GM18502 (cell line): Measurements from ENCODE around the gene ZRANB1.

Experiments used
- ATAC-seq: cut with Tn5 transposase; IDR thresholded peaks from one replicate; pipeline ENCODE4 v1.9.1; 2021; ENCODE audit warnings: mild to moderate bottlenecking; ENCODE audit not compliant: unreplicated experiment, poor library complexity

ZRANB1 gene

GRCh38 chr10:125003146-125003900, 61.4 kb downstream of the ZRANB1 start:
- no peak for ATAC-seq

DNA sequence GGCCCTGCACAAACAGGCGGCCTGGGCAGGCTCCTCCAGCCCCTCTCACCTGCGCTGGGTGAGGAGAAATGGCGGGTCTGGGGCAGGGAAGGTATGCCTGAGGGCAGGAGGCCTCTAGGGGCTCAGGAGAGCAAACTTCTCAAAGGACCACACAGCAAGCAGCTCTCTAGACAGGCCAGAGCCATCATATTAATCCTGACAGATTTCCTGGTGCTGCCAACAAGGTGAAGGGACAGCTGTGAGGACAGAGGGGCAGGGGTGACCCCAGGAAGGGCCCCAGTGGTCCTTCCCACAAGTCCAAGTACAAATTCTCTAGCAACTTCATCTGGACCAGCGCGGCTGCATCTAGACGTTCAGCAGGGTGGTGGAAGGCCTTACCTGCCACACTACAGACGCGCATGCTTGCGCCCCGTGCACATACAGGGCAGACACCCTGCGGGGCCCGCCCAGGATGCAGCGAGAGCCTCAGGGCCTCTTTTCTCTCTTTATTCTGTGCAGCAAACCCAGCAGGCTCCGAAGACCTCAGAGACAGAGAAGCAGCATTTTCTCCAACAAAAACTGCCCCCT, 62.1 kb downstream of the ZRANB1 start:
- ATAC-seq, result no peak

GRCh38 chr10:125004571-125005311, 62.8 kb downstream of the ZRANB1 start:
- ATAC-seq, result no peak

DNA sequence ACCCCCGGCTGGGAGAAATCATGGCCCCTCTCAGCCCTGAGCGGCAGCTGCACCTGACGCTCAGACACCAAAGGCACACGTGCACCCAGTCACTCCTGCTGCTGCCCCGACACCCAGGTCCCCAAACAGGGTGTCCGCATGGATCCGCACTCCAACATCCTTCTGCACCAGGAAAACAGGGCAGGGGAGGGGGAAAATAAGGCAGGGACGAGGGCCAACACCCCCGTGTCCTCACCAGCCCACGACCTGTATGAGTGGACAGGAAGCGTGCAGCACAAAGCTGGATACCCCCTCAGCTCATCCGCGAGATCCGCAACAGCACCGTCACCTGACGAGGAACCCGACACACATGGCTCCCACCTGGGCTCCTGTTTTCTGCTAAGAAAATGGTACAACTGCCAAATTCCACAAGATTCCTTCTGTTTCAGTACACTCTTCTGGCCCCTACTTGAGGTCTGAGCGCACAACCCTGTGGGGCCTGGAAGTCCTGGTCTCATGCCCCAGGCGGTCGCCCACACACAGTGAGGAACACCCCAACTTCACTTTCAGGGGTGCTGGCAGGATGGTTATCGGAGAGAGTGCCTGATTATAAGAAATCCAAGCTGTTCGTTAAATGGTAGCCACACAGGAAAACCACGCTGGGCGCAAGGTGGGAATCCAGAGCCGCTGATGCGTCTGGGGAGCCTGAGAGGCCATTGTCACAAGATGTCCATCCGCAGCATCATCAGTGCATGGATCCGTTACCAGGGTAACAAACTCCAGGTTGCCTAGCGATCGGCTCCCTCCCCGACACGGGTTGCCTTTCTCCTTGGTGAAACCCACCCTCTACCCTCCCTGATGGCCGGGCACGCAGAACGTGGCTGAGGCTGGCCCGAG, 63.6 kb downstream of the ZRANB1 start:
- no peak for ATAC-seq

GRCh38 chr10:125006188-125006680, 64.3 kb downstream of the ZRANB1 start:
- ATAC-seq, result no peak

DNA sequence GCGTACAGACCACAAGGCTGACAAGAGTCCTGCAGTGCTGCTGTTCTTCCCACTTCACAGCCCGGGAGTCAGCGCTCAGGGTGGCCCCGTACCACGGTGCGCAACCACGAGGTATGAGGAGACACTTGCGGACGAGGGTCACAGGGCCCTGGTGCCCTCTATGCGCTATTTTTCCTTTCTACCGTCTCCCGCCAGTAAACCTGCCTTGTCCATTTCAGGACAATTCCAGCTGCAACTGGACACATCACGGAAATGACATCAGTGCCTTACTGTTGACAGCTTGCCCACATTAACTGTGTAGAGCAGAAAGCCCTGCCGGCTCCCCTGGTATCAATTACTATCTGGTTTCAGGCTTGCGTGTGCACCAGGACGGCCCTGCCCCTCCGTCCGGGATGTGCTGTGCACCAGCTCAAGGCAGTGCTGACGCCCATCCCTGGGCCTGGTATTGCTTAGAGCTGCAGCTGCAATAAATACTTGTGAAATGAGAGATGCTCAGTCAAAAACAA, 65.1 kb downstream of the ZRANB1 start:
- no peak for ATAC-seq

DNA sequence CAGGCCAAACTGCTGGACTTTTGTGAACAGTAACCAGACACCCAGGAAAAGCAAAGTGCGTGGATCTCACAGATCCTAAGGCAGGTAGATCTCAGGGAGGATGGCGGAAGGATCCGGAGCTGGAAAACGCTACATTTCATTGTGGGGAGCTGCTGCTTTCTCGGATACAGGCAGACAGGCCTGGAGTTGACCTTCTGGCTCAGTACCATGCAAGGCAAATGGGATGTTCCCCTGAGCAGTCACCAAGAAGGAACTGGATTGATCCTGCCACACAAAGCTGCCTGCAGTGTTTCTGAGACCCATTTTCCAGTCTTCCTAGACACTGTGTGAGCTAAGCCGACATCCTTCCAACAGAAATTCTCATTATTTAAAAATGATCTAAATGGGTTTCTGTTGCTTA, 65.5 kb downstream of the ZRANB1 start:
- no peak for ATAC-seq

DNA sequence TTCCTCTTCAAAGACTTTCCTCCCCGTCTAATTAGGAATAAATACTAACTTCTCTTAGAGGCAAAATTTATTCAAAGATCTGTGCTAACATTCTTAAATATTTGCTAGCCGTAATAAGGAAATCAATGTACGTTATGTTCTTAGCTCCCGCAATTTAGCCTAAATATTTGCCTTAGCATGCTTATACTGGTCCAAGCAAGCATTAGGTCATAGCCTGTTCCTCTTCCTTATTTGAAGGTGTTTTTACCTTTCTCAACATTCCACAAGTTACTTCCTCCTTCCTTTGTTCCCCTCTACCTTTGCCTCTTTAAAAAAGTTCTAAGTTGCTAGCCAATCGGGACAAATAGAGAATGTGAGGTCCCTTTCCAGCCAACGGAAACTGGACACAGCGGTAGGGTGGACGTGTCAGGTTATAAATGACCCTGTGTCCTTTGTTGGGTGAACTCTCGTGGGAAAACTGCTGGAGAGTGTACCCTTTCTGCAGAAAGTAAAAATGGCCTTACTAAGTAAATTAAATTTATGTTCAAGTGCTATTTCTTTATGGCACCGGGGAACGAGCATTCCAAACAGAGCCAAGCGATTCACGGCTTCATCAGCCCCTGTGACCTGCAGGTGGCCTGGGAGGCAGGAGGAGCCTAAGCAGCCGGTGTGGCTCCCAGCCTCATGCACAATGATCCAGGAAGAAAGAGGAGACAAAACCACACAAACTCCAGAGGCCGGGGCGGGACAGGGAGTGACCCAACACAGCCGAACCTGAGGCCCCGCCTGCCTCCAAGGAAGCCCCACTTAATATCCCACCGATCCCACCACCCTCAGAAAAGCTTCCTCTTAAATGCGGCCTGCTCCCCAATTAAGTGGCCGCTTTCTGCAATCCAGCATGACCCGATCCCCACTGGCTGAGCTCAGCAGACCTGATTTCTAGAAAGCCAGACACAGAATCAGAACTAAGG, 67.0 kb downstream of the ZRANB1 start:
- no peak for ATAC-seq

DNA sequence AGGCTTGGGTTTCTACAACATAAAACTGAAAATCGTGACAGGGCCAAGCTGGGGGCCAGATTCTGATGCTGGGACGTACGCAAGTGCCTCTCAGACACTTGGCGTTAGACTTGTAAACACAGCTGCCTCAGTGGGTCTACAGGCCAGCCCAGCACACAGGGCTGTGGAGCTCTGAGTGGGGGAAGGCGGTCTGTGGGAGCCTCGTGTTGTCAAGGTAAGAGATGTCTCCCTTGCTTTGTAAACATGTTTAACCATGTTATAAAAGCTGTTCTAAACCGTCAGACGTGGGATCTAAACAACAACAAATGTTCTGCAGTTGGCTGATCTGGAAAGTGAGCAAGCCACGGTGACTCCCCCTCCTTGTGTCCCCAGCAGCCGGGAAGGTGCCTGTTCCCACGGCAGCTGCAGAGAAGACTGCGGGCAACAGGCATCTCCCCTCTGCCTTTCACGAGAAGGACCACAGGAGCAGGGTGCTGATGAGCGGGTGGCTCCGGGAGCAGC, 67.8 kb downstream of the ZRANB1 start:
- ATAC-seq, result no peak

DNA sequence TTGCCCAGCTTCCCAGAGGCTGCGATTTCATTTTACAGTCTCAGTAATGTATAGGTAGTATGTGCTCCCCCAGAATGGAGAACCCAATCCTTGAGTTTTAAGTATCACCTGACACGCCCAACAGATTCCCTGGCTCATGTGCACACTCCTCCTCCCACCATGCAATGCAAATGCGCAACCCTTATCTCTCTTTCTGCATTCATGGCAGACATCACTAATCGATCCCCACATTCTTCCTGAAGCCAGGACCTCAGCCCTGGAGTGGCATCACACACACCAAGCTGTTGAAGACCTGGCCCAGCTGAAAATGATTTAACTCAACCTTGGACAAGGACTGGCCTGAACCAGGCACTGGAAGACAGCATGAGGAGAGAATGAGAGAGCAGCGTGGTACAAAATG, 68.4 kb downstream of the ZRANB1 start:
- no peak for ATAC-seq

- no peak for ATAC-seq
Measured at GRCh38 chr10:125011171-125011925, 69.4 kb downstream of the ZRANB1 start.

DNA sequence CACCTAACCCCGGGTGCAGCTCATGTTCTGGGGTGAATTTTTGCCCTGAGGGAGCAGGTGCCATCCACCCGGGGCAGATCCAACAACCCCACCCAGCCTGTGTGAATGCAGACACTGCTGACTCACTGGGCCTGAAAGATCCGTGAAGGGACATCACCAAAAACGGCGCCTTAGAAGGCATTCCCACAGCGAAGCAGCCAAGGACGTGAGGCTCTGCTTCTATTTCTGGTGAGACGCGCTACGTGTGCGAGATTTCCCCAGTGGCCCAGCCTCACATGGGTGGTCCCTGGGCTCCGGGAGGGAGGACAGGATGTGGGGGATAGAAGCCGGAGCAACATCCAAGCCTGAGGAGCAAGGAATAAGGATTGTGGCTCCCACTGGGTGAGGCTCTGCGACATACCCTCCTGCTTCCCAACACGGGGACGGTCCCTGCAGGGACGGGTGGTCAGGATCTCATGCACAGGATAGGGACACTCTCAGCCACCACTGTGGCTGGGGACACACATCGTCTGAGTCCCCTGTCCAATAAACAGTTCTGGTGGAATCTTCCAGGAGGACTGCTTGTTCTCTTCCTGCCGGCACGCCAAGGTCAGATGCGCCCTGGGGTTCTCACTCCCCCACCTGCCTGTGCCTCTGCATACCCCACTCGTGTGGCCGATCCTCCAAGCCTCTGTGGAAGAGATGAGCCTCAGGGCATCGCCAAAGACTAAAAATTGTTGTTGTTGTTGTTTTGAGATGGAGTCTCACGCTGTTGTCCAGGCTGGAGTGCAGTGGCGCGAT, 70.2 kb downstream of the ZRANB1 start:
- no peak for ATAC-seq

- ATAC-seq, result no peak
Measured at GRCh38 chr10:125012851-125013528, 71.1 kb downstream of the ZRANB1 start.

- no peak for ATAC-seq
Measured at GRCh38 chr10:125013529-125013872, 71.6 kb downstream of the ZRANB1 start.

- no peak for ATAC-seq
Measured at GRCh38 chr10:125014086-125014830, 72.3 kb downstream of the ZRANB1 start.

DNA sequence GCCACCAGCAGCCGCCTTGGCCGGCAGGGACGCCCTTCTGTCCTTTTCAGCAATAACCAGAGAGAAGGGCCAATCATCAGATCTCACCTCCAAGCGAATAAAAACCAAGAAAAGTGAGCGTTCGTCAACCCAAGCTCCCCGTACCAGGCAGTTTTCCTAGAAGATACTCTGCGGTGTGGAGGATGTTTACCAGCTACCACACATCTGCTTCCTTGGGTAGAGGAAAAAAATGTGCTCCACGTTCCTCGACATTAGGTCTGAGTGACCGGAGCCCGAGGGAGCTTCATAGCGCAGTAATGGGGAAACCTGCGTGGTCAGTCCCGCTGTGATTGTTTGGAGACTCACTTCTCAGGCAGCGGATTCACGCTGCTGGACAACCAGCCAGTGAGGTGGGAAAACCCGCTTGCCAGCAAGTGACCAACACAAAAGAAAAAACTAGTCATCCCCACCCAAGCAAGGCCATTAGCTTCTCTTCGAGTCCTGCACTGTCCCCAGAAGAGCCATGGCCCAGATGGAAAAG, 73.0 kb downstream of the ZRANB1 start:
- ATAC-seq, result no peak
